H1 (cell line): Measurements from ENCODE around the gene CHMP6. TPM values are rescaled to one million over a fixed set of nuclear protein-coding genes. Genes with fewer than 3 reads are reported as not detected.

ENCODE experiments used
- CTCF ChIA-PET: fragments of 300-600 bp; sonication (Branson Sonifier 250); formaldehyde crosslinking; loops from one replicate; lab custom pipeline; 2021; ENCODE audit not compliant: partially characterized antibody; lab: Charles Lee
- POLR2A ChIA-PET: fragments of 300-600 bp; sonication (Branson Sonifier 250); formaldehyde crosslinking; loops from one replicate; lab custom pipeline; 2021; ENCODE audit warnings: inconsistent platforms; ENCODE audit not compliant: partially characterized antibody; lab: Charles Lee
- DNase-seq, 2 experiments: peaks; one replicate each; pipeline versions ENCODE4 v3.0.0 to v3.0.0-alpha.2; 2010 to 2022; ENCODE audit warnings: low spot score in 2 of 2, low read depth in 1 of 2, mixed read lengths in 1 of 2
- FAIRE-seq: peaks from 2 replicates; lab custom pipeline; 2011; peaks lifted over from hg19 to GRCh38; lab: Jason Lieb, UNC
- H2AFZ ChIP-seq: 2 replicates; pipeline ENCODE4 v1.8.1; 2012; ENCODE audit warnings: low read length, inconsistent platforms
- H2AK5ac ChIP-seq: 2 replicates; pipeline ENCODE4 v1.6.1; 2013; ENCODE audit warnings: low read depth, low read length
- H2BK120ac ChIP-seq: replicated peaks from 2 replicates; pipeline ENCODE3; 2013; ENCODE audit warnings: low read depth, low read length, inconsistent platforms
- H2BK12ac ChIP-seq: 2 replicates; pipeline ENCODE4 v1.6.1; 2013; ENCODE audit warnings: low read depth, low read length
- H2BK15ac ChIP-seq: 2 replicates; pipeline ENCODE4 v1.6.1; 2013; ENCODE audit warnings: low read length
- H2BK20ac ChIP-seq: 2 replicates; pipeline ENCODE4 v1.6.1; 2013; ENCODE audit warnings: low read length
- H2BK5ac ChIP-seq: 2 replicates; pipeline ENCODE4 v1.6.1; 2013; ENCODE audit warnings: low read depth, low read length
- H3K14ac ChIP-seq: 2 replicates; pipeline ENCODE4 v1.6.1; 2013; ENCODE audit warnings: inconsistent platforms; ENCODE audit not compliant: insufficient read length
- H3K18ac ChIP-seq: 2 replicates; pipeline ENCODE4 v1.6.1; 2013; ENCODE audit warnings: low read length; ENCODE audit errors: extremely low read depth
- H3K23ac ChIP-seq: 2 replicates; pipeline ENCODE4 v1.6.1; 2013; ENCODE audit warnings: inconsistent platforms; ENCODE audit not compliant: insufficient read length
- H3K23me2 ChIP-seq: 2 replicates; pipeline ENCODE4 v1.6.1; 2013; ENCODE audit warnings: low read depth, low read length
- H3K27ac ChIP-seq: 2 replicates; pipeline ENCODE4 v1.6.1; 2011; ENCODE audit warnings: low read depth, low read length, inconsistent platforms
- H3K27me3 ChIP-seq, 4 experiments: replicated peaks in 1 of 4; 1 replicate in 1 of 4; 2 replicates in 3 of 4; pipeline versions ENCODE4 v1.6.1 to v1.8.1; 2011 to 2013; ENCODE audit warnings: low read length in 3 of 4, mild to moderate bottlenecking in 3 of 4, inconsistent platforms in 2 of 4, mixed read lengths in 2 of 4, moderate library complexity in 1 of 4; ENCODE audit not compliant: control insufficient read depth in 3 of 4, insufficient read depth in 3 of 4; ENCODE audit errors: extremely low read depth in 1 of 4
- H3K36me3 ChIP-seq, 4 experiments: 2 replicates each; pipeline versions ENCODE4 v1.6.1 to v1.8.1; 2011 to 2013; ENCODE audit warnings: mild to moderate bottlenecking in 4 of 4, low read length in 3 of 4, moderate library complexity in 2 of 4, control low read depth in 1 of 4, inconsistent platforms in 1 of 4; ENCODE audit not compliant: insufficient read depth in 4 of 4, control insufficient read depth in 2 of 4
- H3K4ac ChIP-seq: replicated peaks from 2 replicates; pipeline ENCODE3; 2013; ENCODE audit warnings: low read length, low read depth, mixed read lengths, inconsistent platforms; ENCODE audit not compliant: insufficient read length
- H3K4me1 ChIP-seq, 4 experiments: replicated peaks in 1 of 4; 1 replicate in 1 of 4; 2 replicates in 3 of 4; pipeline versions ENCODE4 v1.6.1 to v1.8.1; 2011 to 2013; ENCODE audit warnings: low read length in 3 of 4, inconsistent platforms in 2 of 4, mixed read lengths in 1 of 4; ENCODE audit not compliant: insufficient read depth in 4 of 4, control insufficient read depth in 3 of 4
- H3K4me2 ChIP-seq, 2 experiments: 2 replicates each; pipeline versions ENCODE4 v1.6.1 to v1.8.1; 2011 to 2013; ENCODE audit warnings: low read depth in 2 of 2, low read length in 2 of 2, control low read depth in 1 of 2, inconsistent platforms in 1 of 2, mild to moderate bottlenecking in 1 of 2; ENCODE audit not compliant: insufficient read depth in 1 of 2
- H3K4me3 ChIP-seq, 4 experiments: fragments of 200-600, 300-600 bp in 1 of 4; sonication (generic), shearing (Covaris generic), sonication (Bioruptor Twin) in 1 of 4; 2 replicates each; pipeline versions ENCODE4 v1.5.1 to v1.8.1; 2011 to 2016; ENCODE audit warnings: low read length in 4 of 4, low read depth in 3 of 4, control low read depth in 2 of 4, inconsistent platforms in 2 of 4, mild to moderate bottlenecking in 2 of 4, mixed read lengths in 1 of 4, moderate library complexity in 1 of 4; ENCODE audit not compliant: insufficient read depth in 2 of 4; ENCODE audit errors: extremely low read depth in 1 of 4
- H3K56ac ChIP-seq: replicated peaks from 2 replicates; pipeline ENCODE3; 2013; ENCODE audit warnings: low read depth, mild to moderate bottlenecking, mixed read lengths, low read length, inconsistent platforms; ENCODE audit not compliant: insufficient read length
- H3K79me1 ChIP-seq: 2 replicates; pipeline ENCODE4 v1.6.1; 2013; ENCODE audit warnings: low read depth, low read length, control low read depth
- H3K79me2 ChIP-seq, 2 experiments: 2 replicates each; pipeline versions ENCODE4 v1.6.1 to v1.8.1; 2012 to 2013; ENCODE audit warnings: low read length in 2 of 2, mild to moderate bottlenecking in 2 of 2, inconsistent platforms in 1 of 2; ENCODE audit not compliant: insufficient read depth in 2 of 2, control insufficient read depth in 1 of 2
- H3K9ac ChIP-seq, 4 experiments: replicated peaks in 1 of 4; 1 replicate in 1 of 4; 2 replicates in 3 of 4; pipeline versions ENCODE4 v1.6.1 to v1.8.1; 2011 to 2013; ENCODE audit warnings: low read depth in 3 of 4, low read length in 3 of 4, control low read depth in 2 of 4, mild to moderate bottlenecking in 2 of 4, moderate library complexity in 2 of 4, inconsistent platforms in 1 of 4; ENCODE audit errors: extremely low read depth in 1 of 4
- H3K9me3 ChIP-seq, 2 experiments: 2 replicates each; pipeline versions ENCODE4 v1.6.1 to v1.8.1; 2012 to 2013; ENCODE audit warnings: mild to moderate bottlenecking in 2 of 2, moderate library complexity in 2 of 2, control low read depth in 1 of 2, inconsistent platforms in 1 of 2, low read depth in 1 of 2, low read length in 1 of 2, mixed read lengths in 1 of 2; ENCODE audit not compliant: insufficient read depth in 2 of 2
- H4K20me1 ChIP-seq, 2 experiments: replicated peaks in 1 of 2; 2 replicates each; pipeline versions ENCODE3 to v1.8.1; 2011 to 2013; ENCODE audit warnings: inconsistent platforms in 2 of 2, low read length in 2 of 2, mild to moderate bottlenecking in 1 of 2; ENCODE audit not compliant: insufficient read depth in 2 of 2, control insufficient read depth in 1 of 2
- H4K5ac ChIP-seq: 2 replicates; pipeline ENCODE4 v1.6.1; 2013; ENCODE audit warnings: low read length, low read depth, mixed read lengths, inconsistent platforms; ENCODE audit not compliant: insufficient read length
- H4K8ac ChIP-seq: 2 replicates; pipeline ENCODE4 v1.8.0; 2013; ENCODE audit warnings: mild to moderate bottlenecking, moderate library complexity, low read length, inconsistent platforms; ENCODE audit not compliant: insufficient read depth; ENCODE audit errors: extremely low read depth
- H4K91ac ChIP-seq: replicated peaks from 2 replicates; pipeline ENCODE3; 2013; ENCODE audit warnings: low read length, mixed read lengths, inconsistent platforms; ENCODE audit not compliant: insufficient read length
- BRCA1 ChIP-seq: IDR thresholded peaks from 2 replicates; pipeline ENCODE4 v1.6.1; 2012; ENCODE audit warnings: low read depth, low read length, improper control_type of control experiment
- FOSL1 ChIP-seq: IDR thresholded peaks from 2 replicates; pipeline ENCODE4 v1.6.1; 2011; ENCODE audit warnings: mild to moderate bottlenecking, low read depth, low read length, moderate library complexity; ENCODE audit not compliant: insufficient read depth
- HDAC2 ChIP-seq, 2 experiments: fragments of 300-600 bp in 1 of 2; sonication (generic) in 1 of 2; IDR thresholded peaks; 2 replicates each; pipeline ENCODE4 v1.6.1; 2011 to 2012; ENCODE audit warnings: low read depth in 2 of 2, low read length in 2 of 2, mild to moderate bottlenecking in 2 of 2, moderate library complexity in 2 of 2, borderline replicate concordance in 1 of 2, inconsistent platforms in 1 of 2
- NANOG ChIP-seq: IDR thresholded peaks from 2 replicates; pipeline ENCODE4 v1.6.1; 2011; ENCODE audit warnings: low read length, low read depth, mild to moderate bottlenecking, inconsistent platforms; ENCODE audit not compliant: insufficient read depth, poor library complexity, severe bottlenecking
- NRF1 ChIP-seq: IDR thresholded peaks from 2 replicates; pipeline ENCODE4 v1.6.1; 2011; ENCODE audit warnings: mild to moderate bottlenecking, low read depth, low read length, improper control_type of control experiment
- RXRA ChIP-seq: IDR thresholded peaks from 2 replicates; pipeline ENCODE4 v1.6.1; 2011; ENCODE audit warnings: low read depth, mild to moderate bottlenecking, low read length, moderate library complexity; ENCODE audit not compliant: insufficient read depth
- TAF1 ChIP-seq: IDR thresholded peaks from 2 replicates; pipeline ENCODE4 v1.6.1; 2011; ENCODE audit warnings: mild to moderate bottlenecking, low read depth, low read length
- WGBS, 2 experiments: shearing (Covaris generic) in 1 of 2; methylation state at CpG; one replicate each; pipeline versions ENCODE4 v1.1.6 to v1.1.7; 2013 to 2015; ENCODE audit warnings: low lambda C conversion rate in 2 of 2, mixed read lengths in 2 of 2, inconsistent platforms in 1 of 2, low coverage in 1 of 2, missing lambda C conversion rate in 1 of 2; ENCODE audit not compliant: insufficient replicate concordance in 2 of 2, insufficient coverage in 1 of 2, insufficient read length in 1 of 2; ENCODE audit errors: extremely low coverage in 1 of 2, missing lambda C conversion rate in 1 of 2; 5-methylcytosine and 5-hydroxymethylcytosine counted together
- polyA plus RNA-seq, 7 experiments: library from polyadenylated mRNA; depleted of rRNA in 3 of 7; stranded (reverse) in 5 of 7; unstranded in 2 of 7; fragments of >200 nt in 5 of 7; fragments of 200-250 nt in 2 of 7; gene quantifications; 1 replicate in 5 of 7; 2 replicates in 1 of 7; 4 replicates in 1 of 7; pipeline versions ENCODE4 v1.2.1 to v1.2.3, GENCODE V29; 2011 to 2013; ENCODE audit warnings: missing spikeins in 2 of 7, mixed read lengths in 2 of 7
- total RNA-seq: library from RNA; stranded (reverse); fragmentation: NEBNext Ultra II Directional; extraction: Animal tissue kit (Norgen Biotek cat#: 25700); gene quantifications from 2 replicates; pipeline ENCODE4 v1.2.1, GENCODE V29; 2021
- TF ChIP-seq, protein P1 (sequence below): IDR thresholded peaks from 2 replicates; pipeline ENCODE4 v1.6.1; 2012; ENCODE audit warnings: inconsistent platforms

The CHMP6 gene
- total and polyA plus RNA-seq, 2 of the 8 experiments (the other 6 are each of a cell fraction or from before 2014, with no cell fraction given), result 15.7 to 24.3 TPM

DNA sequence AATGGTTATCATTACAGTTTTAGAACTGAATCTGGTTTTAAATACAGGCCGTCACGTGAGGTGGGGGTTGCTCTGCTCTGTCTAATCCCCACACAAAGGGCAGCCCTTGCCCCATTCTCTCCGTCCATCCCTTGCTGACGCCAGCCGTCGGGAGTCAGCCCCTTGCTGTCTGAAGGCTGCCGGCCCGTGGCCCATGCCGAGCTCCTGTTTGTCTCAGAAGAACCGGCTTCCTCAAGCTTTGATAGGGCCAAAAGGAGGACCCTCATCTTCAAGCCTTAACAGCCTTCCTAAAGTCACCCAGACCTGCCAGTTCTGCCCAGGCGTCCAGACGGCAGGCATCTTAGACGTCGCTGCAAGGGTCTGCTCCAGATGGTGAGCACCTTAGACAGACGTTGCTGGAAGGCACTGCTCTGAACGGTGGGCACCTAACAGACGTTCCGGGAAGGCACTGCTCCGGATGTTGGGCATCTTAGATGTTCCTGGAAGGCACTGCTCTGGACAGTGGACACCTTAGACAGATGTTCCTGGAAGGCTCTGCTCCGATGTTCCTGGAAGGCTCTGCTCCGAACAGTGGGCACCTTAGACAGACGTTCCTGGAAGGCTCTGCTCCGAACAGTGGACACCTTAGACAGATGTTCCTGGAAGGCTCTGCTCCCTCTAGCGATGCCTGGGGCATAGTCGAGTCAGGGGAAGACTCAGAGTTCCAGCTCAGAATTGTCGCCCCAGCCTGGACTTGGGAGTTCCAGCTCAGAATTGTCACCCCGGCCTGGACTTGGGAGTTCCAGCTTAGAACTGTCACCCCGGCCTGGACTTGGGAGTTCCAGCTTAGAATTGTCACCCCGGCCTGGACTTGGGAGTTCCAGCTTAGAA, 35.1 kb upstream of the CHMP6 start:
- H4K20me1 ChIP-seq, result peaks cover 0 to 8% of the 10 kb centered on the region in 2 experiments
- H3K4me2 ChIP-seq, result no peak overlapping the region
- FAIRE-seq (no peak), DNase-seq (no peak)
- no peaks in the 10 kb centered on the region for H3K79me1 ChIP-seq
- no peak overlapping the region for H3K23ac ChIP-seq
- H4K91ac ChIP-seq, result no peak overlapping the region
- H3K23me2 ChIP-seq, result no peaks in the 10 kb centered on the region
- 0 out of 2 replicates have a peak overlapping the region, but pooled peaks have one; percentile 14 for H4K8ac ChIP-seq
- POLR2A ChIA-PET, result no interaction called here
- no peak overlapping the region for H4K5ac ChIP-seq
- no peak overlapping the region for H3K4me3 ChIP-seq
- no peak overlapping the region for H2BK120ac ChIP-seq
- H3K27me3 ChIP-seq, result no peaks in the 10 kb centered on the region
- no peak overlapping the region for H3K4ac ChIP-seq
- H3K56ac ChIP-seq, result no peak overlapping the region
- H2BK12ac ChIP-seq, result no peak overlapping the region
- H3K79me2 ChIP-seq, result no peaks in the 10 kb centered on the region
- H3K14ac ChIP-seq, result no peak overlapping the region
- no peak overlapping the region for H2AFZ ChIP-seq
- 90% methylated on average over 27 of the region's 29 CpGs; no CpG with 5 or more reads in 1 of the 2 experiments for WGBS, 2 experiments
- TF ChIP-seq FOSL1, result no peak
- TF ChIP-seq TAF1, result no peak
- TF ChIP-seq BRCA1, result no peak
- no peak for TF ChIP-seq NANOG
- no peak for TF ChIP-seq NRF1
- TF ChIP-seq, protein P1, sequence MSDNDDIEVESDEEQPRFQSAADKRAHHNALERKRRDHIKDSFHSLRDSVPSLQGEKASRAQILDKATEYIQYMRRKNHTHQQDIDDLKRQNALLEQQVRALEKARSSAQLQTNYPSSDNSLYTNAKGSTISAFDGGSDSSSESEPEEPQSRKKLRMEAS, result no peak
- no peak for TF ChIP-seq HDAC2 (IDR thresholded peaks at IDR 0.05; ENCODE audit: borderline replicate concordance in 1 of 2, low read depth in 2 of 2, low read length in 2 of 2)
- TF ChIP-seq RXRA, result no peak
- no peak overlapping the region for H2BK15ac ChIP-seq
- H3K9me3 ChIP-seq, result no peaks in the 10 kb centered on the region
- H3K9ac ChIP-seq, result no peak overlapping the region; a peak in 1 of 7 replicates
- no peak overlapping the region for H2AK5ac ChIP-seq
- no peak overlapping the region for H2BK20ac ChIP-seq
- H3K18ac ChIP-seq, result no peak overlapping the region
- H3K36me3 ChIP-seq, result no peaks in the 10 kb centered on the region
- CTCF ChIA-PET, result interaction anchor here (0.6 to 2.9 kb wide), 10 partner anchors 9 to 570 kb away, joined by 3 to 13 read pairs (median 4); no protein-coding TSS in a partner anchor
- H2BK5ac ChIP-seq, result no peak overlapping the region
- H3K27ac ChIP-seq, result no peak overlapping the region
- no peaks in the 10 kb centered on the region for H3K4me1 ChIP-seq
